Keratinocyte (primary cell): Measurements from ENCODE around the gene TGFBI. TPM values are rescaled to one million over a fixed set of nuclear protein-coding genes. Genes with fewer than 3 reads are reported as not detected.

Source experiments
- DNase-seq: peaks from one replicate; pipeline ENCODE4 v3.0.0-alpha.2; 2011; ENCODE audit warnings: low read depth, missing footprints, low spot score
- FAIRE-seq: peaks from 2 replicates; lab custom pipeline; 2011; peaks lifted over from hg19 to GRCh38; lab: Jason Lieb, UNC
- H2AFZ ChIP-seq: 2 replicates; pipeline ENCODE4 v1.6.0; 2012; ENCODE audit warnings: low read length, control low read depth, inconsistent platforms; ENCODE audit not compliant: control insufficient read depth
- H3K27ac ChIP-seq: 2 replicates; pipeline ENCODE4 v1.5.1; 2011; ENCODE audit warnings: low read length; ENCODE audit not compliant: control insufficient read depth, insufficient read depth
- H3K27me3 ChIP-seq: 3 replicates; pipeline ENCODE4 v1.6.0; 2011; ENCODE audit warnings: low read length; ENCODE audit not compliant: control insufficient read depth, insufficient read depth; ENCODE audit errors: extremely low read depth
- H3K36me3 ChIP-seq, 2 experiments: 2 replicates in 1 of 2; 3 replicates in 1 of 2; pipeline ENCODE4 v1.5.1; 2011; ENCODE audit warnings: low read length in 2 of 2, mild to moderate bottlenecking in 1 of 2; ENCODE audit not compliant: control insufficient read depth in 2 of 2, insufficient read depth in 2 of 2; ENCODE audit errors: extremely low read depth in 1 of 2
- H3K4me1 ChIP-seq: 3 replicates; pipeline ENCODE4 v1.5.1; 2011; ENCODE audit warnings: low read length; ENCODE audit not compliant: control insufficient read depth, insufficient read depth; ENCODE audit errors: extremely low read depth
- H3K4me2 ChIP-seq: 3 replicates; pipeline ENCODE4 v1.6.0; 2011; ENCODE audit warnings: low read depth, low read length; ENCODE audit not compliant: control insufficient read depth, insufficient read depth; ENCODE audit errors: extremely low read depth
- H3K4me3 ChIP-seq, 3 experiments: fragments of 200-600 bp in 1 of 3; sonication (generic) in 1 of 3; 2 replicates in 2 of 3; 3 replicates in 1 of 3; pipeline ENCODE4 v1.5.1; 2011 to 2016; ENCODE audit warnings: low read length in 3 of 3, mild to moderate bottlenecking in 3 of 3, control low read depth in 2 of 3, inconsistent platforms in 1 of 3, low read depth in 1 of 3, mixed read lengths in 1 of 3, mixed run types in 1 of 3, moderate library complexity in 1 of 3; ENCODE audit not compliant: control insufficient read depth in 2 of 3, insufficient read depth in 2 of 3; ENCODE audit errors: extremely low read depth in 1 of 3
- H3K79me2 ChIP-seq: 2 replicates; pipeline ENCODE4 v1.6.0; 2012; ENCODE audit warnings: low read length; ENCODE audit not compliant: control insufficient read depth, insufficient read depth
- H3K9ac ChIP-seq: 3 replicates; pipeline ENCODE4 v1.6.0; 2011; ENCODE audit warnings: low read length; ENCODE audit not compliant: control insufficient read depth, insufficient read depth; ENCODE audit errors: extremely low read depth
- H3K9me1 ChIP-seq: 3 replicates; pipeline ENCODE4 v1.6.0; 2011; ENCODE audit warnings: low read length; ENCODE audit not compliant: control insufficient read depth, insufficient read depth; ENCODE audit errors: extremely low read depth
- H3K9me3 ChIP-seq: 2 replicates; pipeline ENCODE4 v1.5.1; 2012; ENCODE audit warnings: low read depth, low read length; ENCODE audit not compliant: control insufficient read depth
- H4K20me1 ChIP-seq: 3 replicates; pipeline ENCODE4 v1.6.0; 2011; ENCODE audit warnings: low read length; ENCODE audit not compliant: control insufficient read depth, insufficient read depth; ENCODE audit errors: extremely low read depth
- EZH2 ChIP-seq: IDR thresholded peaks from one replicate; pipeline ENCODE4 v1.6.1; 2012; ENCODE audit warnings: inconsistent platforms, mild to moderate bottlenecking, low read length, moderate library complexity
- dilution Hi-C: fragments of 300-500 bp; cut with MboI; formaldehyde crosslinking; loops from one replicate; pipeline ENCODE4 v1.7.0; 2020; ENCODE audit warnings: low sequenced_read_pairs; ENCODE audit not compliant: extremely low pct_ligation_motif_present
- polyA plus RNA-seq, 5 experiments: library from polyadenylated mRNA; depleted of rRNA in 3 of 5; stranded (reverse) in 3 of 5; stranded (forward) in 1 of 5; unstranded in 1 of 5; fragments of >200 nt; gene quantifications; 1 replicate in 1 of 5; 2 replicates in 3 of 5; 3 replicates in 1 of 5; pipeline versions ENCODE4 v1.2.1 to v1.2.3, GENCODE V29; 2011 to 2012; ENCODE audit warnings: missing spikeins in 2 of 5, low read depth in 1 of 5, low replicate concordance in 1 of 5
- TF ChIP-seq, protein P1 (sequence below), 3 experiments: IDR thresholded peaks in 1 of 3; conservative IDR thresholded peaks in 1 of 3; optimal IDR thresholded peaks in 1 of 3; 2 replicates in 2 of 3; 3 replicates in 1 of 3; pipeline versions ENCODE3 to v1.5.1; 2011; ENCODE audit warnings: low read length in 3 of 3, mild to moderate bottlenecking in 3 of 3, moderate library complexity in 2 of 3, control low read depth in 1 of 3, inconsistent platforms in 1 of 3; ENCODE audit not compliant: insufficient read depth in 2 of 3; ENCODE audit errors: extremely low read depth in 1 of 3

Gene TGFBI
- polyA plus RNA-seq, 1 donor (not counting 4 experiments of a cell fraction or from before 2014, with no cell fraction given), result 270 TPM

DNA sequence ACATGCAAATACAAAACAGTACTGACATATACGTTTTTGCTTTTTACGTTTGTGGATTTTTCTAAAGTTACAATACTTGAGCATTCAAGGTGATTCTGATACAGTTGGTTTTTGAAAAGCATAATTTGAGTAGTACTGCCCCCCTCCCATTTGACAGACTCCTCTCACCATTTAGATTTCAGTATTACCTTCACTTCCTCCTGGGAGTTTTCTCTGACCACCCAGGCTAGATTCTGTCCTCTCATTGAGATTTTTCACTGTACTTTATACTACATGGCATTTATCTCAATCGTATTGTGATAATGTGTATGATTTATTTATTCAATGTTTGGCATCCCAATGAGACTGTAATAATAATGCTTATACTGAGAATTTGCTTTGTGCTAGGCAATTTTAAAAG, 71.1 kb downstream of the TGFBI start:
- Histone ChIP-seq H3K27ac (no peak overlapping the region), H3K9me1 (no peaks in the 10 kb centered on the region), H3K4me2 (no peak overlapping the region), H3K79me2 (no peaks in the 10 kb centered on the region), H3K27me3 (no peaks in the 10 kb centered on the region), H4K20me1 (no peaks in the 10 kb centered on the region), H3K4me1 (peaks cover 5% of the 10 kb centered on the region), H2AFZ (no peak overlapping the region), H3K4me3 (no peak overlapping the region), H3K9me3 (no peaks in the 10 kb centered on the region), H3K9ac (no peak overlapping the region), H3K36me3 (no peaks in the 10 kb centered on the region)
- FAIRE-seq (no peak), DNase-seq (no peak)
- no peak for TF ChIP-seq EZH2
- TF ChIP-seq, protein P1, sequence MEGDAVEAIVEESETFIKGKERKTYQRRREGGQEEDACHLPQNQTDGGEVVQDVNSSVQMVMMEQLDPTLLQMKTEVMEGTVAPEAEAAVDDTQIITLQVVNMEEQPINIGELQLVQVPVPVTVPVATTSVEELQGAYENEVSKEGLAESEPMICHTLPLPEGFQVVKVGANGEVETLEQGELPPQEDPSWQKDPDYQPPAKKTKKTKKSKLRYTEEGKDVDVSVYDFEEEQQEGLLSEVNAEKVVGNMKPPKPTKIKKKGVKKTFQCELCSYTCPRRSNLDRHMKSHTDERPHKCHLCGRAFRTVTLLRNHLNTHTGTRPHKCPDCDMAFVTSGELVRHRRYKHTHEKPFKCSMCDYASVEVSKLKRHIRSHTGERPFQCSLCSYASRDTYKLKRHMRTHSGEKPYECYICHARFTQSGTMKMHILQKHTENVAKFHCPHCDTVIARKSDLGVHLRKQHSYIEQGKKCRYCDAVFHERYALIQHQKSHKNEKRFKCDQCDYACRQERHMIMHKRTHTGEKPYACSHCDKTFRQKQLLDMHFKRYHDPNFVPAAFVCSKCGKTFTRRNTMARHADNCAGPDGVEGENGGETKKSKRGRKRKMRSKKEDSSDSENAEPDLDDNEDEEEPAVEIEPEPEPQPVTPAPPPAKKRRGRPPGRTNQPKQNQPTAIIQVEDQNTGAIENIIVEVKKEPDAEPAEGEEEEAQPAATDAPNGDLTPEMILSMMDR (optimal IDR thresholded peaks at IDR 0.05 in 1 of 3, IDR thresholded peaks at IDR 0.05 in 1 of 3, conservative IDR thresholded peaks at IDR 0.05 in 1 of 3; ENCODE audit: extremely low read depth in 1 of 3, insufficient read depth in 2 of 3, low read length in 3 of 3), result no peak
- dilution Hi-C loops, result no loop called here

DNA sequence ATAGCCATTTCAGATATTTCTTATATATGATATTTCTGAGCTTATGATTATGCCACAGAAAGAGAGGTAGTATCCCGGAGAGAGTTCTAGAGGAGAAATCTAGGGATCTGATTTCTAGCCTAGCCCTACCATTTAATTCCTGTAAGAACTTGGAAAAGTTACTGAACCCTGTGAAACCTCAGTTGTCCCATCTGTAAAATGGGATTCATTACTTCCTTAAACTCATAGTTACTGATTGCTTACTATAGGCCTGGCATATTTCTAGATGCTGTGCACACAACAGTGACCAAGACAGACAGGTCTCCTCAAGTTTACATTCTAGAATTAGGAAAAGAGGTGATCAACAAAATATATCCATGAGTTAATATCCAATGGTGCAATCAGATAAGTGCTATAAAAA, 73.1 kb downstream of the TGFBI start:
- TF ChIP-seq EZH2, result no peak
- TF ChIP-seq, protein P1 (optimal IDR thresholded peaks at IDR 0.05 in 1 of 3, IDR thresholded peaks at IDR 0.05 in 1 of 3, conservative IDR thresholded peaks at IDR 0.05 in 1 of 3; ENCODE audit: extremely low read depth in 1 of 3, insufficient read depth in 2 of 3, low read length in 3 of 3), result no peak
- Histone ChIP-seq H3K36me3 (no peaks in the 10 kb centered on the region), H3K79me2 (no peaks in the 10 kb centered on the region), H3K9ac (no peak overlapping the region), H2AFZ (no peak overlapping the region), H3K27ac (no peak overlapping the region), H3K4me1 (peaks cover 5% of the 10 kb centered on the region), H3K27me3 (no peaks in the 10 kb centered on the region), H3K9me3 (no peaks in the 10 kb centered on the region), H3K4me3 (no peak overlapping the region), H3K9me1 (no peaks in the 10 kb centered on the region), H4K20me1 (no peaks in the 10 kb centered on the region), H3K4me2 (no peak overlapping the region)
- FAIRE-seq (no peak), DNase-seq (no peak)
- dilution Hi-C loops, result no loop called here
